ENCODE measurements around the gene DPF1.

Gene DPF1

GRCh38 chr19:38191747-38192146, 32.3 kb downstream of the DPF1 start:
- H3K27ac ChIP-seq: peak overlapping the region; percentile 69
- no peak for TF ChIP-seq CTCF (conservative IDR thresholded peaks at IDR 0.05; ENCODE audit: low read depth)
- POLR2A ChIA-PET (ENCODE audit: low non-redundant PET): no interaction called here
- no peak for DNase-seq (ENCODE audit: low spot score)
- CTCF ChIA-PET: interaction anchor here (2.1 kb wide), 1 partner anchor 49 kb away, joined by 8 read pairs; no protein-coding TSS in a partner anchor

- DNase-seq (ENCODE audit: low spot score): no peak
- CTCF ChIA-PET: interaction anchor here (0.7 kb wide), 1 partner anchor 57 kb away, joined by 3 read pairs; no protein-coding TSS in a partner anchor
- H3K27ac ChIP-seq: peak overlapping the region; percentile 69
- TF ChIP-seq CTCF (conservative IDR thresholded peaks at IDR 0.05; ENCODE audit: low read depth): no peak
- POLR2A ChIA-PET (ENCODE audit: low non-redundant PET): no interaction called here
Observed at GRCh38 chr19:38190793-38191192, 33.2 kb downstream of the DPF1 start.

- H3K27ac ChIP-seq: peak overlapping the region; percentile 62
- CTCF ChIA-PET: interaction anchor here (0.7 kb wide), 1 partner anchor 56 kb away, joined by 3 read pairs; no protein-coding TSS in a partner anchor
- DNase-seq (ENCODE audit: low spot score): no peak
- POLR2A ChIA-PET (ENCODE audit: low non-redundant PET): no interaction called here
- no peak for TF ChIP-seq CTCF (conservative IDR thresholded peaks at IDR 0.05; ENCODE audit: low read depth)
Observed at GRCh38 chr19:38190061-38190460, 34.0 kb downstream of the DPF1 start.

- no peak for DNase-seq (ENCODE audit: low spot score)
- ChIA-PET POLR2A (ENCODE audit: low non-redundant PET) (no interaction called here), CTCF (interaction anchor here (0.6 kb wide), 1 partner anchor 51 kb away, joined by 3 read pairs; no protein-coding TSS in a partner anchor)
- TF ChIP-seq CTCF (conservative IDR thresholded peaks at IDR 0.05; ENCODE audit: low read depth): no peak
- peak overlapping the region; percentile 14; the same call in 1 of the 2 replicates for H3K27ac ChIP-seq
Observed at GRCh38 chr19:38185562-38185961, 38.5 kb downstream of the DPF1 start.

- no peak for DNase-seq (ENCODE audit: low spot score)
- 0 out of 2 replicates have a peak overlapping the region, but pooled peaks have one; percentile 14 for H3K27ac ChIP-seq
- ChIA-PET POLR2A (ENCODE audit: low non-redundant PET) (no interaction called here), CTCF (interaction anchor here (0.6 kb wide), 1 partner anchor 50 kb away, joined by 3 read pairs; no protein-coding TSS in a partner anchor)
- no peak for TF ChIP-seq CTCF (conservative IDR thresholded peaks at IDR 0.05; ENCODE audit: low read depth)
Observed at GRCh38 chr19:38184815-38185214, 39.2 kb downstream of the DPF1 start.

GRCh38 chr19:38183251-38183897, 40.6 kb downstream of the DPF1 start:
- POLR2A ChIA-PET (ENCODE audit: low non-redundant PET): no interaction called here
- peak overlapping the region; percentile 26 for H3K27ac ChIP-seq
- CTCF ChIA-PET: no interaction called here
- no peak for TF ChIP-seq CTCF (conservative IDR thresholded peaks at IDR 0.05; ENCODE audit: low read depth)
- DNase-seq (ENCODE audit: low spot score): no peak

Measured in RWPE1 (cell line).